HG02943 (cell line): Measurements from ENCODE around the gene C1QTNF8.

Experiments
- ATAC-seq: cut with Tn5 transposase; IDR thresholded peaks from one replicate; pipeline ENCODE4 v1.9.1; 2021; ENCODE audit warnings: mild to moderate bottlenecking, low read depth, moderate library complexity; ENCODE audit not compliant: unreplicated experiment

C1QTNF8 gene

DNA sequence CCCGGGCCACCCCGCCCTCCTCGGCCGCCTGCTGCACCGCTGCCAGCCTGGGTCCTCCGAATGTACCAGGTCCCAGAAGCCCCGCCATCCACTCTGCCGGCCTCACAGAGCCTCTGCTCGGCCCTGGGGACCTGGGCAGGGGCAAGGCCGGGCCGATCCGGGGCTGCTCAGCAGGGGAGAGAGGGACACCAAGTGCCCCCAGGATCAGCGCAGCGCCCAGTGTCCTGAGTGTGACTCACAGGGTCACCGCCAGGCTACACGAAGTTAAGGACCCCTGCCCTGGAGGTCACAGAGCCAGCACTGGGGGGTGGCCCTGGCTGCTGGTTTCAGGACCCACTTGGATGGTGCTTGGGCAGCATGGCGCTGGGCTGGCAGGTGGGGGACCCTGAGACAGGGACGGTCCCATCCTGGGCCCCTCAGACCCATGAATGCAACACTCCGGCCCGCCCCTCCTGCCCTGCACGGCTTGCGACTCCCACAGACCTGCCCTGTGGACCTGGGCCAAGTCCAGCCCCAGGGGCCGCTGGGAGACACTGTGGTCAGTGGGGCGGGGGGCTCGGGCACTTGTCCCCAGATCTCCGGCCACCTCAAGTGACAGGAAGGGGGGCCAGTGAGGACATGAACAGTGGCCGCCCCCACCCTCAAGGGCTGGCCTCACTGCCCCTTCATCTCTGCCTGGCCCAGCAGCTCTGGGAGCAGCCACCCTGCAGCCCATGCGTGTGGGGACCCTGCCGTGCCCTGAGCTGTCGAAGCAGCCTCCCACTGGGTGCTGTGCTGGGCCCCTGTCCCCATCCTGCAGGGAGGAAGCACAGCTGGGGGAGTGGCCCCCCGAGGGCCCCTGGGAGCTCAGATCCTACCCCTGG, 46.7 kb downstream of the C1QTNF8 start:
- ATAC-seq, result no peak

- ATAC-seq, result no peak
Measured at GRCh38 chr16:1048442-1049112, 47.5 kb downstream of the C1QTNF8 start.

DNA sequence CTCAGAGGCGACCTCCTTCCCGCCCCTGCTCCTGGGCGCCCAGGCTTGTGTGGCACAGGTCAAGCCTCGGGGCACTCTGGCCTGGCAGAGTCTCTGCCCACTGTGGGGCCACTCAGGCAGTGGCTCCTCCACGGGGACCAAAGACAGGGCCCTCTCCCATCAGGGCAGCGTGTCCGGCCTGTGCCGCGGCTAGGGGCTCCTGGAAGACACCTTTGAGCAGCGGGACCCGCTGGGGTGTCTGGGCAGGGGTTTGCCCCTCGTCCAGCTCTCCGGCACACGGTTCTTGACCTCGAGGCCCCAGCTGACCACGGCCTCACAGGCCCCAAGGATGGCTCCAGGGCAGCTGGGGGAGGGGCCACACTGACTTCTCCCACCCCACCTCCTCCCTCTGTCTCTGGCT, 48.2 kb downstream of the C1QTNF8 start:
- no peak for ATAC-seq

GRCh38 chr16:1047123-1047522, 48.9 kb downstream of the C1QTNF8 start:
- ATAC-seq, result no peak

DNA sequence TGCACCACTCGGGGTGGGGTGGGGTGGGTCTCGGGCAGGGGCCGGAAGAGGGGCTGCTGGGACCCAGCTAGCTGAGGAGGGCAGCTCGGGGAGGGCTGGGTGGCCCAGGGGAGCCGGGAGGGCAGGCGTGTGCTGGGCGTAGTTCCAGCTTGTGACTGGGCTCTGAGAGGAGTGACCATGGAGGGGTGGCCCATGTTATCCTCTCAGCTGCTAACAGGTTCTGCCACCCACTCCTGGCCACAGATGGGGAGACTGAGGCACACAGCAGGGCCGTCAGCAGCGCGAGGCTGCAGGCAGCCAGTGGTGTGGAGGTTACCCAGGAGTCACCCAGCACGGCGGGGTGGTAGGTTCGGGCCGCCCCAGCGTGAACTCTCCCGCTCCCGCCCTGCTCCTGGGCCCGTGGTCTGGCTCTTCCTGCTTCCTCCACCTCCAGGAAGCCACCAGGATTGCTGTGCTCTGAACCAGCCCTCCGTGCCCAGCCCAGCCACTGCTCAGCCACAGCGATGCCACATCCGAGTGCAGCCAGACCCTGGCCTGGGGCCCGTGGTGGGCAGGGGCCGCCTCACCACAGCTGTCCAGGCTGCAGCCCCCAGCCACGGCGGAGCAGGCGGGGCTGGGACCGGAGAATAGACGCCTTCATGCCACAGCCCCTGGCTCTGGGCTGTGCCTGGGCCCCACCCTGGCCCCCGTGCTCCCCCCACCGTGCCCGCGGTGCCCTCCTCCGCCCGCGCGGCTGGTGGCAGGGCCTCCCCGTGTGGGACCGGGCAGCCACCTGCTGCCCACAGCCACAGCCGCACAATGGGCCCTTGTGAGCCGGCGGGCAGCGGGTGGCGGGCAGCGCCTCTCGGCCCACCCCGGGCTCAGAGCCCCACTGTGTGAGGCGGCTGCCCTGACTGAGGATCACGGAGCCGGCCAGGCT, 49.8 kb downstream of the C1QTNF8 start:
- ATAC-seq, result no peak

- ATAC-seq, result no peak
Measured at GRCh38 chr16:1045310-1045992, 50.6 kb downstream of the C1QTNF8 start.

DNA sequence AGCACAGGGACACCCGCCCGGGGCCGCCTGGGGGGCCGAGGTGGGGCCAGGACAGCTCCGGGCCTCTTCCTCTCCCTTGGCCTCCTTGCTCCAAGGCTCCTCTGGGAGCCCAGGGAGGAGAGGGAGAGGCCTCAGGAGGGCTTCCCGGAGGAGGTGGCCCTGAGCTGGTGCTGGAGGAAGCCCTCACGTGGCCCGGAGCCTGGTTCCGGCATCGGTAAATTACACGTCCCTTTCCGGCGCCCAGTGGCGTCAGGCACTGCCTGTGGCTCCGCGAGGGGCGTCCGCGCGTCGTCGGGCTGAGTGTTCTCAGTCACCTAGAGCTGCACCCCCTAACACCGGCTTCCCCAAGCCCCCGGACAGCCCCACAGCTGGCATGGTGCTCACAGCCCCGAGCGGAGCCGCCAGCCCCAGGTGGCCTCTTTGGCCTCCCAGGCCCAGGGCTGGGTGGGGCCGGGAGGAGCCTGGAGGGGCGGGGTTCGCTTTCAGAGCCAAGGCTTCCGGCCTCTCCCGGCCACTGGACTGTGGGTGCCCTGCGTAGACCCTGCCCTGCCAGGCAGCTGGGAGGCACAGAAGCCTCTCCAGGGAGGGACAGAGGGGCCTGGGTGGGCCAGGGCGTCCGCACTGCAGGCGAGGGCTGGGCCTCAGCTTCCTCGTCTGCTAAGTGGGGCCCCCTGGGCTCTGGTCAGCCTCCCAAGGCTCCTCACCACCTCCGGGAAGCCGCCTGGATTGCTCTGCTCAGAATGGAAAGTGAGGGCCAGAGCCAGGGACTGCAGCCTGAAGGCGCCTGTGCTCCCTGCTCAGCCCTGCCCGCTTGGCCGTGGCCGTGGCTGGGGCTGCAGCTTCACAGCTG, 51.4 kb downstream of the C1QTNF8 start:
- ATAC-seq, result no peak

DNA sequence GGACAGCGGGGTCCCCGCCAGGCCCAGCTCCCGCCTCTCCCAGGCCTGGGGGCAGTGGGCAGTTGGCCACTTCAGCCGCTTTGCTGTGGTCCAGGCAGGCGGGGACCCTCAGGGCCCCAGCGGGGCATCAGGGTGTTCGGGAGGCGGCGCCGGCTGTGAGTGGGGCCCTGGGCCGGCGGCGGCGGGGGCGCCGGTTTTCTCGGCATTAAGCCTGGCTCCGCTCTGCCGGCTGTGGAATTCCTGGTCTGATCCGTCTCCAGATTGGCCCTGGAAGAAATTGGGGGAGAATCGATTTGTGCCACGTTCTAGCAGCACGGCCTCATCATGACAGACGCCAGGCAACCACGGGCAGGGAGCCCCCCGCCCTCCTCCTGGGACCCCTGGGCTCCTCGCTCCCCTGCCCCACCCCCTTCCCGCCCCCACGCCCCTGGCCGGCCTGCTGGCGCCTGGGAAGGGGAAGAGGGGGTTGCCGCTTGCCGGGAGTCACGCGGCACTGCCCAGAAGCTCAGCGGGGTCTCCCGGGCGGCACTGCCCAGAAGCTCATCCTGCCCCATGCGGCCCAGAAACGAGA, 52.1 kb downstream of the C1QTNF8 start:
- ATAC-seq, result no peak

DNA sequence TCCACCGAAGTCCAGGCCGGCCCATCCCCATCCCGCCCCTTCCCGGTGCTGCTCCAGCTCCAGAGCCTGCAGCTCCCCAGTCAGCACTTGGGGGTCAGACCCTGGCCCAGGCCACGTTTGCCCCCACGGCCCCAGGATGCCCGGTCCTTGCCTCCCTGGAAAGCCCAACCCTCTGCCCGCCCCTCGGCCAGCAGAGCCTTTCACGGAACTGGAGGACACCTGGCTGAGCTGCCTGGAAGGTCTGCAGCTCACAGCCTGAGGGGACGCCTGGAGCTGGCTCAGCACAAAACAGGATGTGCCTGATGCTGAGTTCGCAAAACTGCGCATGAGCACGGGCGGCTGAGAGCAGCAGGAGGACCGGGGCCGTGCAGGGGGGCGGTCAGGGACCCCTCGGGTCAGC, 53.2 kb downstream of the C1QTNF8 start:
- no peak for ATAC-seq

GRCh38 chr16:1042049-1042744, 53.8 kb downstream of the C1QTNF8 start:
- no peak for ATAC-seq

- ATAC-seq, result no peak
Measured at GRCh38 chr16:1040346-1040745, 55.7 kb downstream of the C1QTNF8 start.

GRCh38 chr16:1039762-1040161, 56.3 kb downstream of the C1QTNF8 start:
- no peak for ATAC-seq

GRCh38 chr16:1038932-1039331, 57.1 kb downstream of the C1QTNF8 start:
- no peak for ATAC-seq
